Tibial artery (tissue), 4 donors: ENCODE results near the gene SHROOM3.
A peak's percentile ranks its signal among the peaks of the same experiment; 100 is the strongest.

Experiments used
- DNase-seq, 2 donors: peaks; one replicate each; pipeline ENCODE4 v3.0.0-alpha.2; 2019
- H3K27ac ChIP-seq, 2 donors: fragments of 200-600 bp; sonication (generic) in 1 of 2; 1 replicate in 1 of 2; 2 replicates in 1 of 2; pipeline ENCODE4 v1.5.1; 2018 to 2019; ENCODE audit warnings: mild to moderate bottlenecking in 1 of 2
- H3K27me3 ChIP-seq, 2 donors: fragments of 200-600 bp; sonication (generic) in 1 of 2; one replicate each; pipeline versions ENCODE4 v1.5.1 to v1.6.0; 2016 to 2019
- H3K36me3 ChIP-seq, 3 donors: fragments of 200-600 bp; sonication (generic) in 2 of 3; one replicate each; pipeline ENCODE4 v1.5.1; 2016 to 2019; ENCODE audit warnings: mild to moderate bottlenecking in 2 of 3
- H3K4me1 ChIP-seq, 4 donors: fragments of 200-600 bp; sonication (generic) in 2 of 4; 1 replicate in 3 of 4; 2 replicates in 1 of 4; pipeline ENCODE4 v1.5.1; 2016 to 2019
- H3K4me3 ChIP-seq, 2 donors: fragments of 200-600 bp; sonication (generic) in 1 of 2; 1 replicate in 1 of 2; 2 replicates in 1 of 2; pipeline ENCODE4 v1.5.1; 2018 to 2019; ENCODE audit warnings: mild to moderate bottlenecking in 2 of 2
- H3K9me3 ChIP-seq, 3 donors: fragments of 200-600 bp; sonication (generic) in 1 of 3; one replicate each; pipeline ENCODE4 v1.5.1; 2016 to 2019
- CTCF ChIP-seq, 2 experiments: fragments of 200-600 bp in 1 of 2; fragments of 450-650 bp in 1 of 2; IDR thresholded peaks; one replicate each; pipeline ENCODE4 v1.5.1; 2017 to 2019; ENCODE audit warnings: antibody characterized with exemption in 2 of 2, mild to moderate bottlenecking in 1 of 2, moderate library complexity in 1 of 2
- intact Hi-C: fragments of 100-400 bp; cut with DNase I; formaldehyde crosslinking; loops from one replicate; pipeline ENCODE4 v1.15.0; 2023; ENCODE audit warnings: low total_unique reads

SHROOM3 gene

GRCh38 chr4:76694056-76694455 lies 259.0 kb downstream of the SHROOM3 start:
- no peaks in the 10 kb centered on the region for H3K27me3 ChIP-seq
- H3K36me3 ChIP-seq = no peaks in the 10 kb centered on the region
- DNase-seq = no peak
- no peak for TF ChIP-seq CTCF (IDR thresholded peaks at IDR 0.05)
- H3K4me3 ChIP-seq = no peak overlapping the region
- no peaks in the 10 kb centered on the region for H3K9me3 ChIP-seq
- peak overlapping the region in 1 of 2 donors; percentile 6 for H3K27ac ChIP-seq
- intact Hi-C loops = no loop called here
- peaks cover 0 to 80% (median 42%) of the 10 kb centered on the region in 4 donors for H3K4me1 ChIP-seq

GRCh38 chr4:76696109-76696508 lies 261.1 kb downstream of the SHROOM3 start:
- H3K4me1 ChIP-seq = peaks cover 0 to 86% (median 46%) of the 10 kb centered on the region in 4 donors
- TF ChIP-seq CTCF (IDR thresholded peaks at IDR 0.05) = no peak
- no peak overlapping the region for H3K27ac ChIP-seq
- no peaks in the 10 kb centered on the region for H3K27me3 ChIP-seq
- H3K36me3 ChIP-seq = no peaks in the 10 kb centered on the region
- no peak overlapping the region for H3K4me3 ChIP-seq
- no peaks in the 10 kb centered on the region for H3K9me3 ChIP-seq
- DNase-seq = no peak
- intact Hi-C loops = no loop called here

GRCh38 chr4:76697129-76697803 lies 262.2 kb downstream of the SHROOM3 start:
- Histone ChIP-seq H3K4me1 (peaks cover 0 to 86% (median 38%) of the 10 kb centered on the region in 4 donors), H3K27ac (no peak overlapping the region), H3K4me3 (no peak overlapping the region), H3K36me3 (no peaks in the 10 kb centered on the region), H3K27me3 (no peaks in the 10 kb centered on the region), H3K9me3 (no peaks in the 10 kb centered on the region)
- intact Hi-C loops = no loop called here
- no peak for DNase-seq
- no peak for TF ChIP-seq CTCF (IDR thresholded peaks at IDR 0.05)

GRCh38 chr4:76698141-76698540 lies 263.1 kb downstream of the SHROOM3 start:
- no peak overlapping the region for H3K4me3 ChIP-seq
- no peak for DNase-seq
- peaks cover 0 to 92% (median 40%) of the 10 kb centered on the region in 4 donors for H3K4me1 ChIP-seq
- no peaks in the 10 kb centered on the region for H3K9me3 ChIP-seq
- no peaks in the 10 kb centered on the region for H3K27me3 ChIP-seq
- intact Hi-C loops = no loop called here
- H3K36me3 ChIP-seq = no peaks in the 10 kb centered on the region
- no peak for TF ChIP-seq CTCF (IDR thresholded peaks at IDR 0.05)
- H3K27ac ChIP-seq = no peak overlapping the region

GRCh38 chr4:76699751-76700310 lies 264.8 kb downstream of the SHROOM3 start:
- Histone ChIP-seq H3K27ac (no peak overlapping the region), H3K9me3 (no peaks in the 10 kb centered on the region), H3K27me3 (no peaks in the 10 kb centered on the region), H3K4me3 (no peak overlapping the region), H3K36me3 (no peaks in the 10 kb centered on the region), H3K4me1 (peaks cover 0 to 97% (median 51%) of the 10 kb centered on the region in 4 donors)
- DNase-seq = no peak
- TF ChIP-seq CTCF (IDR thresholded peaks at IDR 0.05) = no peak
- intact Hi-C loops = no loop called here
